ENCODE data around the gene NEU2.

The NEU2 gene

DNA sequence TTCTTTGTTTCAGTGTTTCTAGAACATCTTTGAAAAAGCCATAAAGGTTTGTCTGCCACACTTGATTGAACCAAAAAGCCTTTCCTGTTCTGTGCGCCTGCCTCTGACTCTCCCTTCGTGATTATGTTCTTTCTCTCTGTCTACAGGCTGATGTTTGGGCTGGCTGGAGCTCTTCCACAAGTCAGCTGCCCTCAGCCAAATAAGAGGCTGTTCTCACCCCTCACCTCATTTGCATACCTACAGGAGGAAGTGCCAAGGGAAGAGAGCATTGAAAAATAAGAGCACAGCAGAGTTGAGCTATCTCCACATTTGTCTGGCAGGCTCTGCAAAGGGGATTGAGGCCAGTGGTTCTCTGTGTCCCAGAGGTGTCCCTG lies 43.5 kb downstream of the NEU2 start:
- DNase-seq (ENCODE audit: low read depth, low spot score) = no peak

DNA sequence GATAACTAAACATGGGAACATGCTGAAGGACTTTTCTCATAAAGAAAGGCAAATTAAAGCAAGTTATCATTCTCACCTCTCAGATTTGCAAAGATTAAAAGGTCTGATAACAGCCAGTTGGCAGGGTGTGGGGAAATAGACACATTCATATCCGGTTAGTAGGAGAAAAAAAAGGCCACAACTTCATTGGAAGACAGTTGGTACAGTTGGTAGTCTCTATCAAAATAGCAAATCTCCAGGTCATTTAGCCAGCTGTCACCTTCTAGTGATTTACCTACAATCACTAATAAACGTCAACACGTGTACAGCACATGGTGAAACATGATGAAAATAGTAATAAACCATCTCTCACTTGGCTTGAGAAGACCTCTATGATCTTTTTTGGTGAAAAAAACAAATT lies 44.3 kb downstream of the NEU2 start:
- no peak for DNase-seq (ENCODE audit: low read depth, low spot score)

DNA sequence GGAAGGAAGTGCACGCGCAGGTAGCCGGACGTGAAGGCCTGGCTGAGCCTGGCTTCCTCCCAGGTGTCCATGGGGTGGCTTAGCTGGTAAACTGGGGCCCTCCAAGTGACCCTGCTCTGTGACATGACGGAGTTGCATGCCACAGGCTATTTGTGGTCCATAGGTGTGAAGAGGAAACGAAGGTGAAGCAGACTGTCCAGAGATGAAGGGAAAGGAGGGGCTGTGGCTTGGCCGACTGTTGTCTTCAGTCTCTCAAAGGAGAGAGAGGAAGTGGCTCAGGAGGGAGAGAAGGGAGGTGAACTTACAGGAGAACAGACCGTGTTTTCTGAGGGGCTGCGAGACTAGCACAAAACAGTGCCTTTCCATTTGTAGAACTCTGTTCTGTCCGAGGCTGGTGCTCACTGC lies 47.0 kb downstream of the NEU2 start:
- DNase-seq (ENCODE audit: low read depth, low spot score) = no peak

DNA sequence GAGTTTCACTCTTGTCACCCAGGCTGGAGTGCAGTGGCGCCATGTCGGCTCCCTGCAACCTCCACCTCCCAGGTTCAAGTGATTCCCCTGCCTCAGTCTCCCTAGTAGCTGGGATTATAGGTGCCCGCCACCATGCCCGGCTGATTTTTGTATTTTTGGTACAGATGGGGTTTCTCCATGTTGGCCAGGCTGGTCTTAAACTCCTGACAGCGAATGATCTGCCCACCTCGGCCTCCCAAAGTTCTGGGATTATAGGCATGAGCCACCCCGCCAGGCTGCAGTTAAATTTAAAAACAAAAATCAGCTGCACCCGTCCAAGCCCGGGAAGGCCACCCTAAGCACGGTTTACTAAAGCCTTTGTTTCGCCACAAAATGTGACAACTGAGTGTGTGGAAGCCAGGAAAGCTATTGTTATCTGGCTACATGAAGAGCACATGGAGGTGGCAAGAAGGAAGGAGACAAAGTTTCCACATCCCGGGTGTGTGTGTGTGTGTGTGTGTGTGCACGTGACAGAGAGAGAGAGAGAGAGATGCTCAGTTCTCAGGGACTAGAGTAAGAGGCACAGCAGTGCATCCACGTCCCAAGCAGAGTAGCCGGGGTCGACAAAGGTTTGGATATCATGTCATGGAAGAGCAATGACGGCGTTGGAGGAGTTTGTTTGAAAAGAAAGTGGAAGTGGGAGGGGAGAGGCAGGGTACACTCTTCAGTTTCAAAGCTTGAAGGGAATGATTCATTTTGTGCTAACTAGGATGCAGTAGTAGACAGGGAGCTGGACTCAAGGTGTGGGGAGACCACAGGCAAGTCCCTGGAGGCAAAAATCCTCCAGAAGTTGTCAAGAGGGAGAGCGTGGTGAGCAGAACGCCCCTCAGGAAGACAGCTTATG lies 47.7 kb downstream of the NEU2 start:
- no peak for DNase-seq (ENCODE audit: low read depth, low spot score)

DNA sequence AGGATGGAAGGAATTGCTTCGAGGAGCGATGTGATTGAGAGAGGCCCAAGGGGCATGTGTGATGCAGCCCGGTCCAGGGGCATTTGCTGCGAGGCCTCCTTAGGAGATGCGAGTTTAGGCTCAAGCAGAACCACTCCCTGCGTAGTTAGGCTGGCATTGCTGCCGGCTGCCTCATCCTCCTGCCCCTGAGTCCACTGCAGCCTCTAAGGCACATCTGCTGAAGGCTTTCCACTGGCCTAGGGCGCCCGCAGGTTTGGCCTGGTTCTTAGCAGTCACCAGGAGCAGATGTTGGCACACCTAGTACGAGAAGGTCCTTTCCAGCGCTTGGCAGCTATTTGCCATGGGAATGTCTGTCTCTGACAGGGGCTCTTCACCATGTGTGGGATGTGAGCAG lies 48.4 kb downstream of the NEU2 start:
- no peak for DNase-seq (ENCODE audit: low read depth, low spot score)

DNA sequence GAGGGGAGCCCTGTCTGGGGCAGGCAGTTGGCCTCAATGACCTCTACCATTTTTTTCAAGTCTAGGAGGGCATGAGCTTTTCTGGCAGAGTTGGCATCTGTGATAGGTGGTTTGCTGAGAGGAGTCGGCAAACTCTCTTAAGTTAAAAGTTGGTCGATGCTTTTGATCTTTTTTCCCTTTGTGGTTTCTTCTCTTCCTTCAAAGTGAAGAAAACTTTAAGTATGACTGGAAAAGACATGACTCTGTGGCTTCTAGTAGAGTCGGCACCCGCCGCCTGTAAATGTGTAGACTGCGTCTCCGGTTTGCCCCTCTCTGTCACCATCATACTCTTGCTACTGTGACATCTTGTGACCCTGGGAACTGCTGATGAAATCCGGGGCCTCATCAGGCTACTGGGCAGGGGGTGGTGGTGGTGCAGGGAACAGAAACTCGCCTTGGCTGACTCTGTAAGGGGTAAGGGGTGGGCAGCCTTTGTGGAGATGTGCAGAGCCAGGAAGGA lies 48.8 kb downstream of the NEU2 start:
- DNase-seq (ENCODE audit: low read depth, low spot score) = no peak

DNA sequence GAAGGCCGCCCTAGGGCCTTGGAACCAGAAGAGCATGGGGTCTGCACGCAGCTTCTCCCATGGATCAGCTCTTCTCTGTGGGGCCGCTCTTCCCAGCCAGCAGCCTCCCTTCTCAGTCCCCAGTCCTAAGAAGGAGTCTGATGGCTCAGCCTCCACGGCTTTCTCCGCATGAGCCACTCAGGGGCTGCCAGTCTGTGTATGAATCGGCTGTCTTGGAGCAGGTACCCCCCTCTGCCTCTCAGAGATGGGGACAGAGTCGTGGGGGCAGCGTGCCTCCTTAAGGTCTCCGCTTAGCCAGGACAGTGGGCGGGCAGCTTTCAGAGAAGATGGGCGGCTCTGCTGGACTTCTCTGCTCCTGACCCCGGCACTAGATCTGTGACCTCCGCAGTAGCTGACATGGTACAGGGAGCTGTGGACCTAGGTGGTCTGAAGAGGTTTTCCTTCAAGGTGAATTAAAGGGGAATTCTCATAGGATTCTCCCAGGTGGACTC lies 49.3 kb downstream of the NEU2 start:
- no peak for DNase-seq (ENCODE audit: low read depth, low spot score)

DNA sequence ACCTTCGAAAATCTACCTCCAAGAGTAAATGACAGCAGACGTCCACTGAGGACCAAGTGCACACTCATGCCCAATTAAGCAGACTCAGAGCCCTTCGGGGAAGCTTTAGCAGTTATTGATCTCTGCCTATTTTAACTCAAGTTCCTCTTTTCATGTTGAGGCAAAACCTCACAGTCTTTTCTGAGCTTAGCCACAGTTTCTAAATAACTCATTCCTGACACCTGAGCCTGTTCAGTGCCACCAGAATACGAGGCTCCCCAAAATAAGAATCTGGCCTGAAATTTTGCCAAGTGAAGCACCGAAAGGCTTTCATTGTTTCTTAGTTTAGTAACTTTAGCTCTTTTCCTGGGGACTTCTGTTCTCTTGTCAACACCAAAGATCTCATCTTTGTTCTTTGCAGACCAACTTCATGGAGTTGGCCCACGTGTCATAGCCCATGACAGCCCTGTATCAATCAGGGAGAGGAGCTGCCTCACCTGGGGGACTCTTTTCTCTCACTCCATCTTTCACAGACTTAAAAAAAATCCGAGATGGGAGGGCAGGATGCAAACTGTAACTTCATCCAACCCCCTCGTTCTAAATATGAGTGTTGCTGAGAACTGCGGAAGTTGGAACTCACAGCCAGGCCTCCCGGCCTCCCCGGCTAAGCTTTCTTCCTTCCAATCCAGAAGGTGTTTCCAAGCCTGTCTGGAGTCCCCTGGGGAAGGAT lies 49.9 kb downstream of the NEU2 start:
- DNase-seq (ENCODE audit: low read depth, low spot score) = no peak

DNA sequence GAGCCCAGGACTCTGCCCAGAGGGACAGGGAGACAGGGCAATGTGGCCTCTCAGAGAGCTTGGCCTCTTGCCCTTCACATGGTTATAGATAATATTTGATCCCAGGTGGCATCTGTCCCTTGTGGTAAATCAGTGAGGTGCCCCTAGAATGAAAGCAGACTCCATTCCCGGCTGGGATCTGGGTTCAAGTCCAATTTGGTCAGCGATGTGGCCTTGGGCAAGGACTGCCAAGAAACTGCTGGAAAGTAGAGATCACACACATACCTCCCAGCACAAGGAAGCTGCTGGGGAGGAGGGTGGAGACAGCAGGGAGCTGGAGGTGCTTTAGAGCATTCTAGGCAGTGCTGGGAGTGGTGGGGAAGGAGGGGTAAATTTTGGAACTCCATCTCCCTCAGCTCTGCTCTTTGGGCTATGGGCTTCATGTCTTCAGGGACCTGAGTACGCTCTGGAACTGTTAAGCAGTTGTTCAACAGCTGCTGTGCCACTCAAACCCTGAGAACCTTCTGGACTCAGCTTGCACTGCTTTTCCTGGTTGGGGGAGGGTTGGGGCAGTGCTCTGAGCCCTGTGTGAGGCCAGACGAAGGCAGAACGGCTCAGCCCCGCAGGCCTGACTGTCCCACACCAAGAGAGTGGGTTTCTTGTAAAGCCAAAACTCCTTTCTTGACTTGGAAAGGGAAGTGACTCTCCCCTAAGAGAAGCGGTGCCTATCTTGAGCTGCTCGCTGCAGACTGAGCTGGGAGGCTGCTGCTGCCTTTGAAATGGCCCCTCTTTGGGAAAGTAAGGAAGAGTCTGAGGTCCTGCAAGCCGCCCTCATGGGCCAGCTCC lies 50.7 kb downstream of the NEU2 start:
- DNase-seq (ENCODE audit: low read depth, low spot score) = no peak

DNA sequence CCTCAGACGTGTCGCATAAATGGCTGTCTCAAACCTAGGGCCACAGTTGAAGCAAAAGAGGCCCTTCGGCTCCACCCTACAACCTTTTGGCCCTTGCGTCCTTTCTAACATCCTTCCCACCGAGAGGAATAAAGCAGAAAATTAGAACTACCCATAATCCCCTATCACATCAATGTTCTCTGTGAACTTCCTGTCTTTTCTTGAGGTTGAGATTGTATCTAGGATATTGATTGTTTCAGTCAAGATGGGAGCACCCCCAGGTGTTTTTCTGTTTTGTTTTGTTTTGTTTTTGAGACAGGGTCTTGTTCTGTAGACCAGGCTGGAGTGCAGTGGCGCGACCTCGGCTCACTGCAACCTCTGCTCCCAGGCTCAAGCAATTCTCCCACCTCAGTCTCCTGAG lies 51.3 kb downstream of the NEU2 start:
- DNase-seq (ENCODE audit: low read depth, low spot score) = no peak

DNA sequence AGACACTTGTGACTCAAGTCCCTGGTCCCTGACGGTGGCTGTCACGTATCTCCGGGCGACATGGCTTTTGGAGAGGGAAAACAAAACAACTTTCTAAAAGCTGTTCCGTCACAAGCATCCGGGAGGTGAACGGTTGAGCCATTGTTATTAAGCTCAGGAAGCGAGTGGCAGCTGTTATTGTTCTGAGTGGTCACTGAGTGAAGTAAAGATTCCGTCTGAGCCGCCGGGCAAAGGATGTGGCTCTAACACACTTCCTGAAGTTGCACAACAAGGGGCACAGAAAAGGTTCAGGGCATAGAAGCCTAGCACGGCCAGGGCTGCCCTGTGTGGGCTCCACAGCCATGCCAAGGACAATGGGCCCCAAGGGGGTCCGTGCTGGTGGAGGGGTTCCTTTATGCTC lies 52.0 kb downstream of the NEU2 start:
- DNase-seq (ENCODE audit: low read depth, low spot score) = no peak
